HG03135 (cell line): ENCODE data around the gene ATP1A2.

ENCODE experiments used
- ATAC-seq: cut with Tn5 transposase; IDR thresholded peaks from one replicate; pipeline ENCODE4 v1.9.1; 2021; ENCODE audit warnings: mild to moderate bottlenecking, moderate library complexity; ENCODE audit not compliant: unreplicated experiment

ATP1A2 gene

DNA sequence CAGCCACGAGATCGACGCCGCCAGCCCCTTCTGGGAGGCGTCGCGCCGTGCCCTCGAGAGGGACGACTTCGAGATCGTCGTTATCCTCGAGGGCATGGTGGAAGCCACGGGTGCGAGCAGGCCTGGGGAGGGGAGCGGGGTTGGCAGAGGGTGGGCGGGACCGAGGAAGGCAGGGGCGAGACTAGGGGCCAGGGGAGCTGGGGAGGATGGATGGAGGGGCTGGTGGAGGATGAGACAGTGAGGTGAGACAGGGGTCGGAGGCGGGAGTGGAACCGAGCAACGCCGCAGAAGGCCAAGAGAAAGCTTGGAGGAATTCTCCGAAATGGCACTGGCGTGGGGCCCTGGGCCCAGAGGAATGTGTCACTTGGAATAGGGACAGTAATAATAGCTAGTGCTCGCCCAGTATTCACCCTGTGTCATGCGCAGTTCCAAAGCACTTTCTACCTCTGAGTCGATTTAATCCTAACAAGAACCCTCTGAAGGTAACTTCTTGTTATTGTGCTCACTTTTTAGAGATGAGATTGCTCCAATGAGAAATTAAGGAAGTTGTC is 30.7 kb upstream of the ATP1A2 start:
- no peak for ATAC-seq

DNA sequence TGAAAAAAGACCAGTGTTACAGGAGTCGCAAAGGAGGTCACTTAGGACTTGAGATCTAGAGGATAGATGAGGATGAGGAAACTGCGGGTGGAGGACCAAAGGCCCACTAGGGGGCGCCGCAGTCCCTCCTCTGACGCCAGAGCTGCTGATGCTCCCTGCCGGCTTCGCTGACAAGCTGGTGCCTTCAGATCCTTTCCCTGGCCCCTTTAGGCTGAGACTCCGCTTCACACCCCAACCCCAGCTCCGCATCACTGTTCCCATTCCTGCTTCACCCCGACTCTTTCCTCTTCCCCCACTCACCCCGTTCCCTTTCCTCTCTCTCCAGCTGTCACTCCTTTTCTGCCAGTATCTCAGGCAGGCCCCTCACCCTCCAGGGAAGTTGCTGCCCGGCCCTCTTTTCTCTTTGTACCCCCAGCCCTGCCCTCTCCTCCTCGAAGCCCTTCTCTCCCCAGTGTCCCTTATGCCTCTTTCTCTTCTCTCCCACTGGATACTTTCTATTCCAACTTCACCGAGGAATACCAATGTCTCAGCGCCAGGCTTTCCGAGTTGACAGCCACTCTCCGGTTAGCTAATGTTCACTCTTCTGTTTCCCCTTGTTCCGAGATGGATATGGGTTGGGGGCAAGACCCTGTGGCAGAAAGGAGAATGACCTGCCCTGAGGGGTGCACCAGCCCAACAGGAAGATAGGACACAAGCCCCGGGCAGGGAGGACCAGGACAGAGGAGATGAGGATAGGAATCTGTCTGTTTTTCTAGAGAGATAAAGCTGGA is 29.7 kb upstream of the ATP1A2 start:
- no peak for ATAC-seq

DNA sequence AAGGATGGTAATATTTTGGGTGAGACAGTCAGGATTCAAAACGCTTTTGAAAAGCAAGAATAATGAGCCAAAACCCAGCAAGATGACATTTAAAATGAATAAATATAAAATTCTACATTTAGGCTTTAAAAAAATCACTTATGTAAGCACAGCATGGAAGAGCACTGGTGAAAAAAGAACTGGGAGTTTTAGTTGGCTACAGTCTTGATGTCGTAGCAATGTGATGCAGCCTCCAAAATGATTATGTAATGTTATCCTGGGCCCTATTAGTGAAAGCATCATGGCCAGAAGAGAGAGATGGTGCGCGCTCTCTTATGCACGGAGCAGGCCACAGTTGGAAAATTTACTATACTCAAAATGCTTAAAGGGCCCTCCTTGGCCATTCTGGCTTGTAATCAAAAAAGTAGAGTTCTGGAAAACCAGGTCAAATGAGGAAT is 29.1 kb upstream of the ATP1A2 start:
- no peak for ATAC-seq

DNA sequence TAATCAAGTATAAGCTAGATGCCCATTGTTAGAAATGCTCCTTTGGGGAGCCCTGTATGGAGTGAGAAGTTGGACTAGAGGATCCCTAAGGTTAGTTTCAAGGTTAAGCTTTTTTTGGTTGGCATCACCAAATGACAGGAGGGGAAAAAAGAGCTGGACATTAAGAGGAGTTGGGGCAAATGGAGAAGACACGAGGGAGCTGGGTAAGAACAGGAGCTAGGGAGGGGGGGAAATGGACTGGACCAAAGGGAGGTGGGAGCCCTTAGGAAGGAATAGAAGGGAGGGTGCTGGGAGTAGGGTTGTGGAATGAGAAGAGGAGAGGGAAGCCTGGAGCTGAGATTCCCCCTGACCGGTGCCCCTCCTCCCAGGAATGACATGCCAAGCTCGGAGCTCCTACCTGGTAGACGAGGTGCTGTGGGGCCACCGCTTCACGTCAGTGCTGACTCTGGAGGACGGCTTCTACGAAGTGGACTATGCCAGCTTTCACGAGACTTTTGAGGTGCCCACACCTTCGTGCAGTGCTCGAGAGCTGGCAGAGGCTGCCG is 28.4 kb upstream of the ATP1A2 start:
- ATAC-seq: no peak

DNA sequence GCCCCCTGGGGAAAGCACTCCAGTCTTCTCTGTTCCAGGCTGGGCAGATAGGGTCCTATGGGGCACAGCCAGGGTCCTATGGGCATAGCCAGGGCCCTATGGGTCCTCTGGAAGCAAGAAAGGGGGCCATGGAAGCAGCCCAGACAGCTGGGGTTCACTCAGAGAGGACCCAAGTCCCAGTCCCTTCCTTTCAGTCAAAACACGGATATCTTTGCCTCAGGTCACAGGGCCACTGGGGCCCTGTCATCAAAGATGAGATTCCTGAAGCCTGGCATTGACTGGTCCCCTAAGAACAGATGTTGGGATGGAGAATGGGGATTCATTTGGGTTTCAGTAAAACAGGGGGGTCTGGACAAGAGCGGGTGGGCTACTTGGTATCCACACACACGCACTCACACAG is 25.7 kb upstream of the ATP1A2 start:
- no peak for ATAC-seq

DNA sequence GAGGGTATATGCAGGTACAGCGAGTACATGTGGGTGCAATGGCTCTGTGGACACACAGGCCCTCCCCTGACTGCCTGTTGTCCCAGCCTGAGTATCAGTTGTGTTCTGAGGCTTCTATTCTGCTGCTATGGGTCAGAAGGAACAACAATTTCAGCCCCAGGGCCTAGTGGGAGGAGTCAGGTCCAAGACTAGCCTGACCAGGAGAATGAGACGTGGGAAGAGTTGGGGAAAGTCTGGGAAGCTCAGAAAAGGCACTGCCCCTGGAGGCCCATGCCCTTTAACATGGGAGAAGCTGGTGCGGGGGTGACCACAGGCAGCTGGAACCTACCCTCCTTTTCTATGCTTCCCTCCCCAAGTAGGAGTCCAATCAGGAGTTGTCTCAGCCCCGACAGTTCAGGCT is 24.8 kb upstream of the ATP1A2 start:
- no peak for ATAC-seq

DNA sequence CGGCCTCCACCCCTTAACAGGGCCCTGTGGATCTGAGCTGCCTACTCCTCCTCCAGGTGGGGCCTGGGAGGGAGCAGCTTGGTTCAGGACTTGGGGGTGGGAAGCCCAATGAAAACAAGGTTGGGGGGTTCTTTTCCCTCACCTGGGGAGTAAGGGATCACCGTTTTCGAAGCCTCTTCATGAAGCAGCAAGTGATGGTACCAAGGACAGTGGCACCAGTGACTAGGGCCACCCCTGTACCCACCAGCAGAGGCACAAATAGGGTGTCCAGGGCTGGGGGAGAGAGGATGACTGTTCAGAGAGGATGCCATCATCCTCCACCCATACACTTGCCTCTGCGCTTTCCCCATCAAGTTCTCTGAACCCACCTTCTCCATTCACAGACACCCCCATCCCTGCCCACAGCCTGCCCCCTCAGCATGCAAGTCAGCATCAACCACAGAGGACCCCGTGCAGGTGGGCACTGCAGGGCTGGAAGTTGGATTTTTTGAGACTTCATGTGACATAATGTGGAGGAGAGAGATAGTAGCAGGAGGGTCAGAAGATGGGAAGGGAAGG is 23.8 kb upstream of the ATP1A2 start:
- no peak for ATAC-seq

DNA sequence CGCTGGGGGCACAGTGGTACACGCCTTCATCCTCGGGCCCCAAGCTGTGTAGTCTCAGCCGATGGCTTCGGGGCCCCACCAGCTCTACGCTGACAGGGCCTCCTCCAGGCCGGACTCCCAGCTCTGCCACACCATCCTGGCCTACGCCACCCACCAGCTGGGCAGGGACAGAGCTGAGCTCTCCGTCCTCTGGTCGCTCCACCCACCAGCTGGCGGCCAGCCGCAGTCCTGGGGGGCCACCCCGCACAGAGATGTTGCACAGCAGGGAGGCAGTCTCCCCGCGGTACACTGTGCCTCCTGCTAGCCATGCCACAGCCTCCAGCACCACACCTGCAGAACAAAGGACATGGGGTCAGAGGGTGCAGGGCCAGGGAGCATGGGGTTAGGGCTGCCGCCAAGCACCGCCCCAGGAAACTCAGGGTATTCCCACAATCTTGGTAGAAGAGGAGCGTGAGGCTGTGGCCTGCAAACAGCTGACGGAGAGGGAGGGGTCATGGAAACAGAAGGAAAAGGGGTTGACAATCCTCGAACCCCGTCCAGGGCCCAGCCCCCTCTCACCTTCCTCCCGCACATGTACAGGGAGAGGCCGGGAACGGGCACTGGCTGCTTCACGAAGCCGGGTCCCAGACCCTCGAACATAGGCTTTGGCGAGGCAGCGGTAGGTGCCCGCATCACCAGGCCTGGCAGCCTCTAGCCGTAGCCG is 23.0 kb upstream of the ATP1A2 start:
- ATAC-seq: no peak

DNA sequence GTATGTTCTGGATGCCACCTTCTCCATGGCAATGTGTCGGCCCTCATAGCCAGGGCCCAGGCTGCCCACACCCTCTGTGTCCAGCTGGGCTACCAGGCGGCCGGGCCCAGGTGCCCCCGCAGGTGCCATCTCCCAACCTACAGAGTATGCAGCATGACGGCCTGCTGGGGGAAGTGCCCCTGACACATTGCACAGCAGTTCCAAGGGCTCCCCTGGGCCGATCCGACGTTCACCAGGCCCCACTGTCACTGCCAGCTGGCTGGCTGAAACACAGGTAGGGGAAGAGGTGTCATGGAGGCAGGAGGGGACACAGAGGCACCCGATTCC is 22.5 kb upstream of the ATP1A2 start:
- ATAC-seq: no peak

DNA sequence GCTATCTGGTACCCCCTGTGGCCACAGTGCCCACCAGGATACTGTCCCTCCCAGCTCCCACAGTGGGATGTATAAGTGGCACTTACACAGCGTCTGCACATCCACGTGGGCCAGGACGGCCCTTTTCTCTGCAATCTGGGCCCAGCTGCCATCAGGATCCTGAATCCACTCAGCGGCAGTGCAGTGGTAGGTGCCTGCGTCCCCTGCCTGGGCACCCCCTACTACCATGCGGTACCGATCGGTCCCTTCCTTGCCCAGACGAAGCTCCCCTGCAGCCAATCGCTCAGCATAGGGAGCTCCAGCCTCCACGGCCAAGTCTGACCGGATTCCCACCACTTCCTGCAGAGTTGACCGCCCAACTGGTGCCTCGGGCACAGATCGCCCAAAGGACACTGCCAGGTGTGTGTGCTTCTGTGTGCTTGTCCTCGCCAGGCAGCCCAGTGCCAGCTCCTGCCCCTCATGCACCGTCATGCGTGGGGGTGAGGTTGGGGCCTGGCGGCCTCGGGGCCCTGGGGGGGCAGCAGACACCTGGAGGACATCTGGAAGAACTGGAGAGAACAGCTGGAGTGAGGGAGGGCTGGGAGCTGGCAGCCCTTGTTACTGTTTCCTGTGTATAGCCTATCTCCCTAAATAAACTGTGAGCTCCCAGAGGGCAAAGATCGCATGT is 21.8 kb upstream of the ATP1A2 start:
- no peak for ATAC-seq

DNA sequence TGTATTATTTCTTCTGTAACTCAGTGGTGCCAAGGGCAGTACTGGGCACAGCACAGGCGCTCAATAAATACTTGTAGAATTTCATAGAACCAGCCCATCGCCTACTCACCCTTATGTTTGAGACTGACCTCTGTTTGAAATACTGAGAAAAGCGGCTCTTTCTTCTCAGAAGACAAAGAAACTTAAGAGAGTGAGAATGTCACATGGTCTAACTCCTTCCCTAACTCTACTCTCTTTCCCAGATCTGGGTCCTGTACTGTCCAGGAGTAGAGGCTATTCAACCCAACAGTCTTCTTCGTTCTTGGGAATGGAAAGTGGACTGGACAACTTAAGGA is 21.3 kb upstream of the ATP1A2 start:
- ATAC-seq: no peak

DNA sequence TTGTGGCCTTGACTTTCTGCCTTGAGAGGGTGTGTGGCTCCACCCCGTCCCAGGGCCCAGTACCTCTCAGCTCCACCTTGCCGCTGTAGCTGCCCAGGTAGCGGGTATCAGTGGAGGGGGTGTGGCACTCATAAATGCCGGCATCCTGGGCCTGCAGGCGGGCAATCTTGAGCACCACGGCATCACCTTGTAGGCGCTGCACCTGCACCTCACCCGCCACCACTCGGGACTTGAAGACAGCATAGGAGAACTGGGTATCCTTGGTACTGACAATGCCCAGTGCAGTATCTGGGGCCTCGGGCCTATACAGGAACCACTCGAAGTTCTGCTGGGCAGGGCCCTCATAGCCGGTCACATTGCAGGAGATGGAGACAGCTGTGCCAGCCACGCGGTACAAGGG is 20.8 kb upstream of the ATP1A2 start:
- no peak for ATAC-seq

DNA sequence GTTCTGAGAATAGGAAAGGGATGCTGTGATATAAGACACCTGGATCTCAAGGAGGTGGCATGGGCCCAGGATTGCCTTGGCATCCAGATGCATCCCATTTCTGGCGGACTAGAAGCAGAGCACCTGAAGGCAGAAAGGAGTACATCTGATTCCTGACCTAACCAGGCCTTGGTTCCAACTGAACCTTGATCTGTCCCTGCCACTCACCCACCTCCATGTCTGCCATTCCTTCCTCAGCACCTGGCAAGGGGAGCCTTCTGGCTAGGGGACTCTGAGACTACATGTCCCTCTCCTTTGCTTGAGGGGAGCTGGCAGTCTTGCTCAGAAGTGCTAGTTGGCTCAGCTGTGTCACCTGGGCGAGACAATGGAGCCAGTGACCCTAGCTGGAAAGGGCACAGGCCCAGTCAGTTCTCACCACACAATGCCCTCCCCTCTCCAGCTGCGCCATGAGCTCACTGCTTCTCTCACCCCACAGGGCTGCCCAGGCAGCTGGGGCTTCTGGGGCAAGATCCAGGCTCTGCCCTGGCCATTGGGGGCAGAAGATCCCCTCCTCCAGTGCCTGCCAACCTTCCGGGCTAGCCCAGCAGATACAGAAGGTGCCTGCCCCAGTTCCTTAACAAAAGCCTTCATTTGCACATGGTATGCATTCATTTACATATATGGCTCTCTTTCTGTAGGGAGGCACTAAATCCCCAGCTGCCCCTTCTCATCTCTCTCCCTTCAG is 20.0 kb upstream of the ATP1A2 start:
- ATAC-seq: no peak

DNA sequence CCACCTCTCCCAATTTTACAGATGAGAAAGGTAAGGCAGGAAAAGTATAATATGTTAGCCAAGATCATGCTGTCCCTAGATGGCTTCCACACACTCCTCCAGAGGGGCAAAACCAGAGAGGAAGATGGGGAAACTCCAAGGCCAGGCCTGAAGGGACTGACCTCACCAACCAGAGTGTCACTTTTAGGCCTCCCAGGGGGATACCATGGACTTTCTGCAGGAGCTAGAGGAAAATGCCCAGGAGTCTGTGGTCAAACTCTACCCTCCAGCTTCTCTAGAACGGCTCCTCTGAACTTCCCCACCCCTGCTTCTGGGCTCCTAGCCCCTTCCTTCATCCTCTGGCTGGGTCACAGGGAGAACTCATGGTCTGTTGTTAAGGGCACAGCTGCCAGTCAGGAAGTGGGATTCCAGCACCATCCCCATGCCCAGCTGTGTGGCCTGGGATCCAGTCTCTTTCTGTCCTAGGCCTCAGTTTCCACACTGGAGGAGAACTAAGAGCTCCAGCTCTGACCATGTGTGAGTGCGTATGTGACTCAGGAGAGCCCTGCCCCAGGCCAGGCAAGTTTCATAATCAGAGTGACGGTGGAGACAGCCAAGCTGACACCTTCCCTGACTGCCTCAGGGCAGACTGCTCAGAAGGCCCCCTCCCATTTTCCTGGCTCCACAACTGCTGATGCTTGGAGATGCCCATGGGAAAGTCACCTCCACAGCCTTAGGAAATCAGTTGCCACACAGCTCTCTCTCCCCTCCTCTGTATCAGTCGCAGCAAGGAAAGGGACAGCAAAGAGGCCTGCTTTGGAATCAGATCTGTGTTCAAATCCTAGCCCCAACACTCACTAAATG is 19.1 kb upstream of the ATP1A2 start:
- no peak for ATAC-seq

DNA sequence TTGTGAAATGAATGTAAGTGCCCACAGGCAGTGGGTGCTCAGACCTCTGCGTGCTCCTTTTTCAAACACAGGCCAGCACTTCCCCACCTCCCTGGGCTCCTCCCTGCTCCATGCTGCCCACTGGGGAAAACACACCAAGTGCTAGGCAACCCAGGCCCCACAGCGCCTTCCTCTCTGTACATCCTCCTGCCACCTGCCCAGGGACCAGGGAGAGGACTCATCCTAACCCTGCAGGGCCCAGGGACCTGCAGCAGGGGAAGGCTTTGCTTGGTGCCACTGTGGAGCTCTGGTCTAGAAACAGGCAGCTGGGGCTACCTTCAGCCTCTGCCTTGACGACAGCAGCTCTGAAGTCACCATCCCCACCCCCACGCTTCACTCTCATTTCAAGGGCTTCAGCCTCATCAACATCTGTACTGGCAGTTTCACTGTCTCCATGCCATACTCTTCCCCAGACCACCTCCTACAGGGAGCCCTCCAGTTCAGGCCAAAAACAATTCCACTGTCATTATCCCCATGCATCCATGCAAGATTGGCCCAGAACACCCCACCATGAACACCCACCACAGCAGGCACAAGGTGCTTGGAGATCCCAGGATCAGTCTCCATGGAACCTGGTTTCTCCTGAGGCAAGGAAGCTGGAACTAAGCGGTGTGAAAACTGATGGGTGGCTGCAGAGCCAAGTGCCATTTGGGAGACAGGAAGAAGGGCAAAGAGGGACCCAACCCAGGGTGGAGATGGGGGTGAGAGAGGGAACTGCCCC is 18.2 kb upstream of the ATP1A2 start:
- no peak for ATAC-seq

DNA sequence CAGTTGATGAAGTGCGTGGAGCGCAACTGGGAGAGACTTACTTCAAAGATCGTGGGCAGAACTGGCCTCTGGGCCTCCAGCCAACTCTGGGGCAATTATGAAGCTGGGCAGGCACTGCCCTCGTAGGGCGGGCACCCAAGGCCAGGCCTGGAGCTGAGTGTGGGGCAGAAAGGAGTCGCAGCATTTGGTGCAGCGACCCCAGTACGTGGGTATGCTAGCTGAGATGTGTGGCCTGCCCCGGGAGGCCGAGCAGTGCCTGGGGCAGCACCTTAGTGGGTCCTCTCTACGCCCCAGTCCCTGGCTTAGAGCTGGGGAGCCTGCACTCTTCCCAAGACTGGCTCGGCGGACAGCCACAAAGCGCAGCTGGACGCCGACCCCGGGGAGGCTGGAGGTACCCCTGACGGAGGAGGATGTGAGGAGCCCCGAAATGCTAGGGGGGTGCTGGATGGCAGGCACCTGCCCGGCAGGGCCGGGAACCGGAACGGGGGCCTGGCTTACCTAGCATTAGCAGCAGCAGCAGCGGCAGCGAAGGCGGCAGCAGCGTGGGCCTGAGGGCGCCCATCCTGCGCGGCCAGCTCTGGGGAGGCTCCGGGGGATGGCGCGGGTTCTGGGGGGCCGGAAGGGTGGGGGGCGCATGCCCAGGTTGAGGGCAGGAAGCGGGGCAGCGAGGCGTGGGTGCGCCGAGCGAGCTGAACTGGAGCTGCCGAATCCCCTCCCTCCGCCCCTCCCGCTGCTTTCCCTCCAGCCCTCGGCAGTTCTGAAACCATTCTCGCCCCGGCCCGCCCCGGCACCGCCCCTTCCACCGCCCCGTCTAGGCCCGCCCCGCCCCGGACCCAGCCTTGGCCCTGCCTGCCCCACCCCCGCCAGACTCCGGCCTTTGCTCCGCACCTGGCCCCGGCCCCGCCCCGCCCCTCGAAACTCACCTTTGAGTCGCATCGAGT is 17.4 kb upstream of the ATP1A2 start, which contains the start of gene IGSF8:
TSS of gene IGSF8 (minus strand) at position 709 of the 941 bp plus-strand sequence. CDS start at position 562, 147 bp downstream.
- peak; percentile 37 for ATAC-seq

DNA sequence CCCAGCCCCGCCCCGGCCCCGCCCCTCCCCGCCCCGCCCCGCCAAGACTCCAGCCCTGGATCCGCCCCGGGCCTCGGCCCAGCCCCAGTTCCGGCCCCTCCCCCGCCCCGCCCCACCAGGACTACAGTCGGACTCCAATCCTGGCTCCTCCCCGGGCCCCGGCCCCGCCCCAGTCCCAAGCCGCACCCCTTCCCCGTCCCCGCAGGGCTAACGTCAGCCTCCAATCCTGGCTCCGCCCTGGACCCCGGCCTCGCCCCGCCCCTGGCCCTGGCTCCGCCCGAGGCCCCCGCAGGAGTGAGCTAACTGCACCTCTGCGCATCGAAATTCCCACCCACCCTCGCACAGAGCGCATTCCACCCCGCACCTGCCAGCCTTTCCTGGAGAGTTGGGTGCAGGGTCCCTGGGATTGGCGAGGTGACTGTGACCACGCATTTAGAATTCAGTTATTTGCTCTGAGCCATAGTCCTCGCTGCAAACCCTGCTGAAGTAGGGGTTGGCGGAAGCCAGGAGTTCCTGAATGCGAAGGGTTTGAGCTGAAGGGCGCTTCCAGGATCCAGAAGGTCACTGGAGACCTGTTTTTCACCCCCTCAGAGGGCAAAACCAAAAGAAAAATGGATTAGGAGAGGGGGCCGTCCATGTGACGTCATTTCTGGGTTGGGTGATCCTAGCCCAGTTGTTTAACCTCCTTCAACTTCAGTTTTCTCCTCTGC is 16.6 kb upstream of the ATP1A2 start:
- ATAC-seq: peak; percentile 84
